ENCODE data around the gene MAPKAPK2. TPM values are rescaled to one million over a fixed set of nuclear protein-coding genes. Genes with fewer than 3 reads are reported as not detected.

Gene MAPKAPK2
- total and polyA plus RNA-seq, 2 experiments from 2014 or later, result 7.5 to 63.3 TPM

DNA sequence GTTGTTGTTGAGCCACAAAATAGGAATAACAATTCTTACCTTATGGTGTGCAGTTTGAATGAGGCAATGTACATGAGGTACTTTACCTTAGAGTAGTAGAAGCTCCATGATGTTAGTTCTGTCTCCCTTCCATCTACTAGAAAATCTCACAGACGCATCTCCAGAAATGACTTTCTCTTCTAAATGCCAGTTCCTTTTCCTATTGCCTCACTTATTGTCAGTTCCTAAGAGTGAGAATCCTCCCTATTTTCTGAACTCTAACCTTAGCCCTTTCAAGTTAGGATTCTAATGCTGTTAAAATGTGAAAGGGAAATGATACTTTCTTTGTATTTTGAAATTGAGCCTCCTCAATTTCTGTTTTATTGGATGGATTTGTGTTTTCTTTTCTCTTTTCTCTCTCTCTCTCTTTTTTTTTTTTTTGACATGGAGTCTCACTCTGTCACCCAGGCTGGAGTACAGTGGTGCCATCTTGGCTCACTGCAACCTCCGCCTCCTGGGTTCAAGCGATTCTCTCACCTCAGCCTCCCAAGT lies 18.6 kb upstream of the MAPKAPK2 start:
- Histone ChIP-seq H2AFZ (no peak overlapping the region), H3K9me3 (ENCODE audit: low read depth) (no peaks in the 10 kb centered on the region), H3K27me3 (replicated peaks; ENCODE audit: insufficient read depth) (no peaks in the 10 kb centered on the region; the same call in 1 of the 2 replicates), H3K36me3 (ENCODE audit: low read depth) (no peaks in the 10 kb centered on the region), H4K20me1 (ENCODE audit: insufficient read depth) (no peaks in the 10 kb centered on the region), H3K4me1 (ENCODE audit: insufficient read depth) (no peaks in the 10 kb centered on the region), H3K9ac (no peak overlapping the region), H3K27ac (no peak overlapping the region), H3F3A (ENCODE audit: insufficient read depth) (0 out of 2 replicates have a peak, but pooled peaks cover 6% of the 10 kb centered on the region), H3K4me3 (no peak overlapping the region), H3K79me2 (ENCODE audit: insufficient read depth) (no peaks in the 10 kb centered on the region), H3K9me2 (ENCODE audit: insufficient read depth) (no peaks in the 10 kb centered on the region), H3K4me2 (ENCODE audit: unreplicated experiment) (no peak overlapping the region)
- TF ChIP-seq EZH2phosphoT487 (IDR thresholded peaks at IDR 0.05; ENCODE audit: insufficient read depth, low read depth) (no peak), EZH2 (IDR thresholded peaks at IDR 0.05; ENCODE audit: insufficient read depth, poor library complexity, severe bottlenecking) (no peak)
- 91 to 95% methylated on average over 1 to 3 of the region's 3 CpGs for WGBS, 2 experiments (ENCODE audit: low coverage in 1 of 2, low lambda C conversion rate in 2 of 2, missing lambda C conversion rate in 2 of 2)
- in situ Hi-C loops (cut with MboI), result no loop called here
- no peak for DNase-seq

DNA sequence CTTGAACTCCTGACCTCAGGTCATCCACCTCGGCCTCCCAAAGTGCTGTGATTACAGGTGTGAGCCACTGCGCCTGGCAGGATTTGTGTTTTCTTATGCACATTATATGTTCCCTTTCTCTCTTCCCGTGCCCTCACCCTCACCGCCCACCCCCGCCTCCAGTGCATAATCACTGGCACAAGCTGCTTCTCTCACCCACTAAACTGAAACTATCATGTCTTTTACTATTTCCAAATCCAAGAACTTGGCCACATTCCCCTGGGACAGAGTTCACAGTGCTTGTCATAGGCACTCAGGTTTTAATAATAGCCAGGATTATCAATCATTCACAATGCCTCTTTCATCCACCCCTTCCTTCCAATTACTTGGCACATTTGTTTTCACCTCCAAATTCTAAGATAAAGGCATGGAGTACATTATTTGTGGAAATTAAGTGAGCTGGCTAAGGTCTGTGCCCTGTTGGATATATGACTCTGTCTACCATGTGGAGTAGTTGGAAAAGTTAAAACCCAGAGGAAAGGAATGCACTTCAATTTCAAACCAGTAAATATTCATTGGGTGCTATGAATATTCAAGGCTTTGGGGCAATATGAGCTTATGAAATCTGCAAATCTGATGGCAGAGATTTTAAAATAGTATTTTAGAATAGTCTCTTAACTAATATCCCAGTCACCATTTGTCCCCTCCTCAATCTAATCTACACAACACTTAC lies 17.6 kb upstream of the MAPKAPK2 start:
- Histone ChIP-seq H3K79me2 (ENCODE audit: insufficient read depth) (no peaks in the 10 kb centered on the region), H3K9ac (no peak overlapping the region), H3K4me2 (ENCODE audit: unreplicated experiment) (no peak overlapping the region), H4K20me1 (ENCODE audit: insufficient read depth) (no peaks in the 10 kb centered on the region), H3K27me3 (replicated peaks; ENCODE audit: insufficient read depth) (no peaks in the 10 kb centered on the region; the same call in 1 of the 2 replicates), H3K27ac (no peak overlapping the region), H3K9me3 (ENCODE audit: low read depth) (no peaks in the 10 kb centered on the region), H3K4me3 (no peak overlapping the region), H3K4me1 (ENCODE audit: insufficient read depth) (no peaks in the 10 kb centered on the region), H3F3A (ENCODE audit: insufficient read depth) (0 out of 2 replicates have a peak, but pooled peaks cover 6% of the 10 kb centered on the region), H2AFZ (no peak overlapping the region), H3K36me3 (ENCODE audit: low read depth) (no peaks in the 10 kb centered on the region), H3K9me2 (ENCODE audit: insufficient read depth) (no peaks in the 10 kb centered on the region)
- 68 to 69% methylated on average over 5 of the region's 5 CpGs for WGBS, 2 experiments (ENCODE audit: low coverage in 1 of 2, low lambda C conversion rate in 2 of 2, missing lambda C conversion rate in 2 of 2)
- in situ Hi-C loops (cut with MboI), result no loop called here
- DNase-seq, result no peak
- TF ChIP-seq EZH2phosphoT487 (IDR thresholded peaks at IDR 0.05; ENCODE audit: insufficient read depth, low read depth) (no peak), EZH2 (IDR thresholded peaks at IDR 0.05; ENCODE audit: insufficient read depth, poor library complexity, severe bottlenecking) (no peak)

DNA sequence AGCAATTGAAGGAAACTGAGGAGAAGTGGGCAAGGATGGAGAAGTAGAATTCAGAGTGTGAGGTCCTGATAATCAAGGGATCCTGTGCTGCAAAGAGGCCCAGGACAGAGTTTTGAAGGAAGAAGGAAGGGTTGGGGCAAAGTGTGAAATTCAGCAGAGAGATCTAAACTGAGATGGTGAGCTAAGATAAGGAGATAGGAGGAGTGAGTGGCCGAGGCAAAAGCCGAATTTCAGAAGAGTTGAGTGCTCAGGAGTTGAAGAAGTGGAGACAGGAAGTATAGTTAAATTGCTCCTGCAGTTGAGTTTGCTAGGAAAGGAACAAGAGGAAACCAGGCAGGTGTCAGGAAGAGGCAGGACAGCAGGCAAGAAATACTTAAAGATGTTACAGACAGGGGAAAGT lies 16.4 kb upstream of the MAPKAPK2 start:
- no peak for TF ChIP-seq EZH2 (IDR thresholded peaks at IDR 0.05; ENCODE audit: insufficient read depth, poor library complexity, severe bottlenecking)
- TF ChIP-seq EZH2phosphoT487 (IDR thresholded peaks at IDR 0.05; ENCODE audit: insufficient read depth, low read depth), result no peak
- Histone ChIP-seq H3K36me3 (ENCODE audit: low read depth) (no peaks in the 10 kb centered on the region), H3K4me1 (ENCODE audit: insufficient read depth) (peaks cover 9% of the 10 kb centered on the region; the same call in 1 of the 2 replicates), H3K9me3 (ENCODE audit: low read depth) (no peaks in the 10 kb centered on the region), H3K4me2 (ENCODE audit: unreplicated experiment) (no peak overlapping the region), H3K4me3 (no peak overlapping the region), H3K27me3 (replicated peaks; ENCODE audit: insufficient read depth) (no peaks in the 10 kb centered on the region), H3F3A (ENCODE audit: insufficient read depth) (no peaks in the 10 kb centered on the region), H2AFZ (no peak overlapping the region), H4K20me1 (ENCODE audit: insufficient read depth) (no peaks in the 10 kb centered on the region), H3K9ac (no peak overlapping the region), H3K79me2 (ENCODE audit: insufficient read depth) (no peaks in the 10 kb centered on the region), H3K9me2 (ENCODE audit: insufficient read depth) (no peaks in the 10 kb centered on the region), H3K27ac (no peak overlapping the region)
- DNase-seq, result no peak
- 31 to 33% methylated on average over 2 of the region's 2 CpGs for WGBS, 2 experiments (ENCODE audit: low coverage in 1 of 2, low lambda C conversion rate in 2 of 2, missing lambda C conversion rate in 2 of 2)
- in situ Hi-C loops (cut with MboI), result no loop called here

DNA sequence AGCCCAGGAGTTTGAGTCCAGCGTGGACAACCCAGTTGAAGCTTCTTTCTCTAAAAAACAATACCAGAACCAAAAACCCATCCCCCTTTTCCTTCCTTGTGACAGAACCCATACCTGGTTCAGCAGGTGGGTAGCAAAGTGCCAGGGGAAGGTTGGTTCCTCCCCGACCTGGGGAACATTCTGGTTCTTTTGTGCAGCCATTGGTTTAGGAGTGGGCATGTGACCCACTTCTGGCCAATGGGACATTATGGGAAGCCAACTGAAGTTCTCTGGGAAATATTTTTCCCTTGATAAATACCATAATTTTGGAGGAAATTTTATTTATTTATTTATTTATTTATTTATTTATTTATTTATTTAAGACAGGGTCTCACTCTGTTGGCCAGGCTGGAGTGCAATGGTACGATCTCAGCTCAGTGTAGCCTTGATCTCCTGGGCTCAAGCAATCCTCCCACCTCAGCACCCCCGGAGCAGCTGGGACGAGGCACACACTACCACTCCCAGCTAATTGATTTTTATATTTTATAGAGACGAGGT lies 15.8 kb upstream of the MAPKAPK2 start:
- 87 to 91% methylated on average over 6 of the region's 6 CpGs for whole genome bisulfite sequencing, 2 experiments (ENCODE audit: low coverage in 1 of 2, low lambda C conversion rate in 2 of 2, missing lambda C conversion rate in 2 of 2)

More for the DNA sequence above, 15.8 kb upstream of the MAPKAPK2 start:
- Histone ChIP-seq H3K4me2 (ENCODE audit: unreplicated experiment) (no peak overlapping the region), H3K9ac (no peak overlapping the region), H3K36me3 (ENCODE audit: low read depth) (no peaks in the 10 kb centered on the region), H4K20me1 (ENCODE audit: insufficient read depth) (no peaks in the 10 kb centered on the region), H3K79me2 (ENCODE audit: insufficient read depth) (no peaks in the 10 kb centered on the region), H3K27me3 (replicated peaks; ENCODE audit: insufficient read depth) (no peaks in the 10 kb centered on the region), H3K9me2 (ENCODE audit: insufficient read depth) (no peaks in the 10 kb centered on the region), H3K4me3 (no peak overlapping the region), H3K9me3 (ENCODE audit: low read depth) (no peaks in the 10 kb centered on the region), H3K27ac (no peak overlapping the region), H3K4me1 (ENCODE audit: insufficient read depth) (peaks cover 11% of the 10 kb centered on the region; the same call in 1 of the 2 replicates), H3F3A (ENCODE audit: insufficient read depth) (no peaks in the 10 kb centered on the region), H2AFZ (no peak overlapping the region)
- TF ChIP-seq EZH2 (IDR thresholded peaks at IDR 0.05; ENCODE audit: insufficient read depth, poor library complexity, severe bottlenecking) (no peak), EZH2phosphoT487 (IDR thresholded peaks at IDR 0.05; ENCODE audit: insufficient read depth, low read depth) (no peak)
- DNase-seq, result no peak
- in situ Hi-C loops (cut with MboI), result no loop called here

Measured in GM23248 (cell line).